Right lobe of liver (tissue), 4 donors: ENCODE results near the gene HCRT.

Experiments used
- POLR2A ChIP-seq: fragments of 450-650 bp; IDR thresholded peaks from one replicate; pipeline ENCODE4 v1.6.1; 2017; ENCODE audit warnings: antibody characterized with exemption, mild to moderate bottlenecking
- TF ChIP-seq, protein P1 (sequence below), 4 donors: fragments of 200-600 bp in 3 of 4; fragments of 450-650 bp in 1 of 4; IDR thresholded peaks; one replicate each; pipeline versions ENCODE4 v1.5.1 to v1.8.0; 2016 to 2022; ENCODE audit warnings: antibody characterized with exemption in 4 of 4, mild to moderate bottlenecking in 2 of 4
- donor health status: DM: no; HTN: no; CAD: no.
- donor health status: DM: no; HTN: no; CAD: no.
- donor health status: DM: no; HTN: yes; CAD: no.

DNA sequence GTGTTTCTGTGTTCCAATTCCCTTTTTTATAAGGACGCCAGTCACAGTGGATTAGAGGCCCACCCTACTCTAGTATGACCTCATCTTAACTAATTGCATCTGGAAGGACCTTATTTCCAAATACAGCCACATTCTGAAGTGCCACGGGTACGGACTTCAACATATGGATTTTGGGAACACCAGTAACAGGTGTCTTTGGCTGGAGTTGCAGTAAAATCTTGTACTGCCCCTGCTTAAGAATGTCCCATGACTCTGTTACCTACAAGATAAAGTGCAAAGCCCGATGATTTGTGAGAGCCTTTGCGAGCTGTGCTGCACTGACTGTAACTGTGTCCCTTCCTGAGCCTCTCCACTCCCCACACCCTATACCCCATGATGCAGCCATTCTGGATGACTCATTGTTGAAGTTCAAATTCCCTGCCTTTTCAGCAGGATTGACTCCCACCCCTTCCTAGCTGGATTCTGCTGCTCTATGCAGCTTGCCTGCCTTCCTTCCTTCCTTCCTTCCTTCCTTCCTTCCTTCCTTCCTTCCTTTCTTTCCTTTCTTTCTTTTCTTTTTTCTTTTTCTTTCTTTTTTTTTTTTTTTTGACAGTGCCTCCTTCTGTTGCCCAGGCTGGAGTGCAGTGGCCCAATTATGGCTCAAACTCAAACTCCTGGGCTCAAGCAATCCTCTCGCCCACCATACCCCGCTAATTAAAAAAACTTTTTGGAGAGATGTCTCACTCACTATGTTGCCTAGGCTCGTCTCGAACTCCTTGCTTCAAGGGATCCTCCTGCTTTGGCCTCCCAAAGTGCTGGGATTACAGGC is 2.1 kb downstream of the HCRT start:
- TF ChIP-seq POLR2A = no peak
- TF ChIP-seq, protein P1, sequence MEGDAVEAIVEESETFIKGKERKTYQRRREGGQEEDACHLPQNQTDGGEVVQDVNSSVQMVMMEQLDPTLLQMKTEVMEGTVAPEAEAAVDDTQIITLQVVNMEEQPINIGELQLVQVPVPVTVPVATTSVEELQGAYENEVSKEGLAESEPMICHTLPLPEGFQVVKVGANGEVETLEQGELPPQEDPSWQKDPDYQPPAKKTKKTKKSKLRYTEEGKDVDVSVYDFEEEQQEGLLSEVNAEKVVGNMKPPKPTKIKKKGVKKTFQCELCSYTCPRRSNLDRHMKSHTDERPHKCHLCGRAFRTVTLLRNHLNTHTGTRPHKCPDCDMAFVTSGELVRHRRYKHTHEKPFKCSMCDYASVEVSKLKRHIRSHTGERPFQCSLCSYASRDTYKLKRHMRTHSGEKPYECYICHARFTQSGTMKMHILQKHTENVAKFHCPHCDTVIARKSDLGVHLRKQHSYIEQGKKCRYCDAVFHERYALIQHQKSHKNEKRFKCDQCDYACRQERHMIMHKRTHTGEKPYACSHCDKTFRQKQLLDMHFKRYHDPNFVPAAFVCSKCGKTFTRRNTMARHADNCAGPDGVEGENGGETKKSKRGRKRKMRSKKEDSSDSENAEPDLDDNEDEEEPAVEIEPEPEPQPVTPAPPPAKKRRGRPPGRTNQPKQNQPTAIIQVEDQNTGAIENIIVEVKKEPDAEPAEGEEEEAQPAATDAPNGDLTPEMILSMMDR (IDR thresholded peaks at IDR 0.05) = no peak
